ENCODE measurements around the gene ZNF638.

The ZNF638 gene

GRCh38 chr2:71285706-71286105 is 45.9 kb upstream of the ZNF638 start:
- TF ChIP-seq EZH2phosphoT487 (IDR thresholded peaks at IDR 0.05; ENCODE audit: low read depth), result no peak
- no peak for TF ChIP-seq CTCF (IDR thresholded peaks at IDR 0.05; ENCODE audit: low read depth, low read length)
- Histone ChIP-seq H3K36me3 (replicated peaks; ENCODE audit: low read depth, low read length) (no peaks in the 10 kb centered on the region), H3K9ac (ENCODE audit: low read length) (no peak overlapping the region), H3K27ac (ENCODE audit: low read length) (no peak overlapping the region), H3K4me1 (ENCODE audit: low read length) (no peaks in the 10 kb centered on the region), H3K9me3 (ENCODE audit: insufficient read depth, low read length) (no peaks in the 10 kb centered on the region), H3K4me2 (ENCODE audit: low read length) (no peak overlapping the region), H3K79me2 (ENCODE audit: low read length) (no peaks in the 10 kb centered on the region), H2AFZ (ENCODE audit: low read depth, low read length) (no peak overlapping the region), H4K20me1 (ENCODE audit: insufficient read depth, low read length) (no peaks in the 10 kb centered on the region), H3K27me3 (ENCODE audit: low read depth, low read length) (peaks cover 50% of the 10 kb centered on the region), H3K4me3 (ENCODE audit: low read length) (no peak overlapping the region)

- H3K9me3 ChIP-seq (ENCODE audit: insufficient read depth, low read length), result no peaks in the 10 kb centered on the region
- no peak overlapping the region for H3K9ac ChIP-seq (ENCODE audit: low read length)
- no peak overlapping the region for H3K4me3 ChIP-seq (ENCODE audit: low read length)
- no peaks in the 10 kb centered on the region for H3K79me2 ChIP-seq (ENCODE audit: low read length)
- no peak overlapping the region for H2AFZ ChIP-seq (ENCODE audit: low read depth, low read length)
- TF ChIP-seq CTCF (IDR thresholded peaks at IDR 0.05; ENCODE audit: low read depth, low read length) (no peak), EZH2phosphoT487 (IDR thresholded peaks at IDR 0.05; ENCODE audit: low read depth) (no peak)
- H3K4me2 ChIP-seq (ENCODE audit: low read length), result no peak overlapping the region
- no peaks in the 10 kb centered on the region for H3K36me3 ChIP-seq (replicated peaks; ENCODE audit: low read depth, low read length)
- H3K4me1 ChIP-seq (ENCODE audit: low read length), result no peaks in the 10 kb centered on the region
- H3K27me3 ChIP-seq (ENCODE audit: low read depth, low read length), result peaks cover 23% of the 10 kb centered on the region; the same call in 1 of the 2 replicates
- H4K20me1 ChIP-seq (ENCODE audit: insufficient read depth, low read length), result no peaks in the 10 kb centered on the region
- no peak overlapping the region for H3K27ac ChIP-seq (ENCODE audit: low read length)
Measured at GRCh38 chr2:71291398-71291797, 40.2 kb upstream of the ZNF638 start.

- no peaks in the 10 kb centered on the region for H3K79me2 ChIP-seq (ENCODE audit: low read length)
- peaks cover 21% of the 10 kb centered on the region; the same call in 1 of the 2 replicates for H3K27me3 ChIP-seq (ENCODE audit: low read depth, low read length)
- no peaks in the 10 kb centered on the region for H4K20me1 ChIP-seq (ENCODE audit: insufficient read depth, low read length)
- H3K4me3 ChIP-seq (ENCODE audit: low read length), result no peak overlapping the region
- H3K9me3 ChIP-seq (ENCODE audit: insufficient read depth, low read length), result no peaks in the 10 kb centered on the region
- H3K27ac ChIP-seq (ENCODE audit: low read length), result no peak overlapping the region
- no peak overlapping the region for H3K9ac ChIP-seq (ENCODE audit: low read length)
- no peak overlapping the region for H2AFZ ChIP-seq (ENCODE audit: low read depth, low read length)
- TF ChIP-seq CTCF (IDR thresholded peaks at IDR 0.05; ENCODE audit: low read depth, low read length), result no peak
- no peak for TF ChIP-seq EZH2phosphoT487 (IDR thresholded peaks at IDR 0.05; ENCODE audit: low read depth)
- no peaks in the 10 kb centered on the region for H3K36me3 ChIP-seq (replicated peaks; ENCODE audit: low read depth, low read length)
- no peaks in the 10 kb centered on the region for H3K4me1 ChIP-seq (ENCODE audit: low read length)
- no peak overlapping the region for H3K4me2 ChIP-seq (ENCODE audit: low read length)
Measured at GRCh38 chr2:71292159-71292558, 39.4 kb upstream of the ZNF638 start.

- Histone ChIP-seq H3K4me1 (ENCODE audit: low read length) (no peaks in the 10 kb centered on the region), H3K27ac (ENCODE audit: low read length) (no peak overlapping the region), H3K27me3 (ENCODE audit: low read depth, low read length) (no peaks in the 10 kb centered on the region), H3K4me2 (ENCODE audit: low read length) (no peak overlapping the region), H3K4me3 (ENCODE audit: low read length) (no peak overlapping the region), H3K36me3 (replicated peaks; ENCODE audit: low read depth, low read length) (no peaks in the 10 kb centered on the region), H3K9ac (ENCODE audit: low read length) (no peak overlapping the region), H4K20me1 (ENCODE audit: insufficient read depth, low read length) (no peaks in the 10 kb centered on the region), H3K9me3 (ENCODE audit: insufficient read depth, low read length) (no peaks in the 10 kb centered on the region), H2AFZ (ENCODE audit: low read depth, low read length) (no peak overlapping the region), H3K79me2 (ENCODE audit: low read length) (no peaks in the 10 kb centered on the region)
- no peak for TF ChIP-seq EZH2phosphoT487 (IDR thresholded peaks at IDR 0.05; ENCODE audit: low read depth)
- no peak for TF ChIP-seq CTCF (IDR thresholded peaks at IDR 0.05; ENCODE audit: low read depth, low read length)
Measured at GRCh38 chr2:71298914-71299313, 32.7 kb upstream of the ZNF638 start.

Measured in OCI-LY3 (cell line).